Stomach (tissue), 4 donors: ENCODE results near the gene RPL5.

ENCODE experiments used
- POLR2AphosphoS5 ChIP-seq, 3 donors: sonication (generic); formaldehyde crosslinking; IDR thresholded peaks; one replicate each; pipeline ENCODE4 v1.6.1; 2016; ENCODE audit warnings: antibody characterized with exemption in 3 of 3
- TF ChIP-seq, protein P1 (sequence below), 7 experiments: fragments of 450-650 bp in 4 of 7; fragments of 200-600 bp in 3 of 7; sonication (generic) in 3 of 7; IDR thresholded peaks; one replicate each; pipeline ENCODE4 v1.5.1; 2016 to 2019; ENCODE audit warnings: antibody characterized with exemption in 7 of 7, control low read depth in 2 of 7, mild to moderate bottlenecking in 1 of 7

DNA sequence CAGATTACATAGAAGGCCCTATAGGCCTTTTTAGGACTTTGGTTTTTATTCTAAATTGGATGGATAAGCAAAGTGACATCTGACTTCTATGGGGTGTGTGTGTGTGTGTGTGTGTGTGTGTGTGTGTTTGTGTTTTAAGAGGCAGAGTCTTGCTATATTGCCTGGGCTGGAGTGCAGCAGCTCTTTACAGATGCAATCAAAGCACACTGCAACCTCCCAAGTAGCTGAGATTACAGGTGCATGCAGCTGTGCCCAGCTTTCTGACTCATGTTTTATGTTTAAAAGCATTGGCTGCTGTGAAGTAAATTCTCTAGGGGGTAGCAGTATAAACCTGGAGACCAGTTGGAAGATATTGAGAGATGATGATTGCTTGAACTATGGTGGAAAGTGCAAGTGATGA lies 34.5 kb upstream of the RPL5 start:
- TF ChIP-seq, protein P1, sequence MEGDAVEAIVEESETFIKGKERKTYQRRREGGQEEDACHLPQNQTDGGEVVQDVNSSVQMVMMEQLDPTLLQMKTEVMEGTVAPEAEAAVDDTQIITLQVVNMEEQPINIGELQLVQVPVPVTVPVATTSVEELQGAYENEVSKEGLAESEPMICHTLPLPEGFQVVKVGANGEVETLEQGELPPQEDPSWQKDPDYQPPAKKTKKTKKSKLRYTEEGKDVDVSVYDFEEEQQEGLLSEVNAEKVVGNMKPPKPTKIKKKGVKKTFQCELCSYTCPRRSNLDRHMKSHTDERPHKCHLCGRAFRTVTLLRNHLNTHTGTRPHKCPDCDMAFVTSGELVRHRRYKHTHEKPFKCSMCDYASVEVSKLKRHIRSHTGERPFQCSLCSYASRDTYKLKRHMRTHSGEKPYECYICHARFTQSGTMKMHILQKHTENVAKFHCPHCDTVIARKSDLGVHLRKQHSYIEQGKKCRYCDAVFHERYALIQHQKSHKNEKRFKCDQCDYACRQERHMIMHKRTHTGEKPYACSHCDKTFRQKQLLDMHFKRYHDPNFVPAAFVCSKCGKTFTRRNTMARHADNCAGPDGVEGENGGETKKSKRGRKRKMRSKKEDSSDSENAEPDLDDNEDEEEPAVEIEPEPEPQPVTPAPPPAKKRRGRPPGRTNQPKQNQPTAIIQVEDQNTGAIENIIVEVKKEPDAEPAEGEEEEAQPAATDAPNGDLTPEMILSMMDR (IDR thresholded peaks at IDR 0.05), result no peak
- no peak for TF ChIP-seq POLR2AphosphoS5 (IDR thresholded peaks at IDR 0.05)
